Epidermal melanocyte (primary cell): ENCODE results near the gene CFAP157.
A peak's percentile ranks its signal among the peaks of the same experiment; 100 is the strongest.

ENCODE experiments used
- DNase-seq: peaks from one replicate; pipeline ENCODE4 v3.0.0; 2011; ENCODE audit warnings: low spot score; ENCODE audit not compliant: insufficient read length

Gene CFAP157

GRCh38 chr9:127706836-127707241 lies at the start of gene CFAP157:
TSS of gene CFAP157 (plus strand) at chr9:127706988. CDS start at chr9:127707032, 44 bp downstream.
- DNase-seq = no peak

- no peak for DNase-seq
Observed at GRCh38 chr9:127658428-127658827, 48.4 kb upstream of the CFAP157 start.

- DNase-seq = no peak
Observed at GRCh38 chr9:127660886-127661741, 45.7 kb upstream of the CFAP157 start.

GRCh38 chr9:127662617-127663016 lies 44.2 kb upstream of the CFAP157 start:
- DNase-seq = no peak

GRCh38 chr9:127664324-127664677 lies 42.5 kb upstream of the CFAP157 start:
- no peak for DNase-seq

GRCh38 chr9:127664678-127665507 lies 41.9 kb upstream of the CFAP157 start:
- no peak for DNase-seq

- no peak for DNase-seq
Observed at GRCh38 chr9:127667127-127667844, 39.5 kb upstream of the CFAP157 start.

GRCh38 chr9:127667906-127668305 lies 38.9 kb upstream of the CFAP157 start:
- no peak for DNase-seq

GRCh38 chr9:127673234-127673633 lies 33.6 kb upstream of the CFAP157 start:
- no peak for DNase-seq

GRCh38 chr9:127676638-127677037 lies 30.1 kb upstream of the CFAP157 start:
- no peak for DNase-seq

GRCh38 chr9:127679506-127679905 lies 27.3 kb upstream of the CFAP157 start:
- no peak for DNase-seq

- no peak for DNase-seq
Observed at GRCh38 chr9:127680226-127680625, 26.6 kb upstream of the CFAP157 start.

- no peak for DNase-seq
Observed at GRCh38 chr9:127680846-127681245, 25.9 kb upstream of the CFAP157 start.

- DNase-seq = no peak
Observed at GRCh38 chr9:127682351-127683136, 24.2 kb upstream of the CFAP157 start.

- DNase-seq = no peak
Observed at GRCh38 chr9:127683723-127684122, 23.1 kb upstream of the CFAP157 start.

GRCh38 chr9:127684576-127684975 lies 22.2 kb upstream of the CFAP157 start:
- no peak for DNase-seq

GRCh38 chr9:127686461-127687393 lies 20.1 kb upstream of the CFAP157 start:
- no peak for DNase-seq

GRCh38 chr9:127689329-127690000 lies 17.3 kb upstream of the CFAP157 start:
- peak; percentile 52 for DNase-seq

GRCh38 chr9:127690735-127691134 lies 16.1 kb upstream of the CFAP157 start:
- no peak for DNase-seq
